HG02759 (cell line): ENCODE results near the gene CPZ.
"Not testable (repeated sequence)": the region's sequence is repeated elsewhere in the genome, so short reads cannot be mapped to it uniquely, and the experiment has no call there.

Experiments
- ATAC-seq: cut with Tn5 transposase; IDR thresholded peaks from one replicate; pipeline ENCODE4 v1.9.1; 2021; ENCODE audit warnings: mild to moderate bottlenecking, moderate library complexity; ENCODE audit not compliant: unreplicated experiment

Gene CPZ

GRCh38 chr4:8556341-8557150 is 36.0 kb upstream of the CPZ start:
- ATAC-seq: no peak

GRCh38 chr4:8557151-8558076 is 35.2 kb upstream of the CPZ start:
- ATAC-seq: no peak

GRCh38 chr4:8558080-8558960 is 34.2 kb upstream of the CPZ start:
- no peak for ATAC-seq

- ATAC-seq: no peak
Measured at GRCh38 chr4:8559011-8559410, 33.6 kb upstream of the CPZ start.

GRCh38 chr4:8559524-8560264 is 32.9 kb upstream of the CPZ start:
- ATAC-seq: no peak

- no peak for ATAC-seq
Measured at GRCh38 chr4:8560265-8561047, 32.1 kb upstream of the CPZ start.

GRCh38 chr4:8564595-8564994 is 28.0 kb upstream of the CPZ start:
- ATAC-seq: no peak

GRCh38 chr4:8568068-8568668 is 24.4 kb upstream of the CPZ start:
- no peak for ATAC-seq

- ATAC-seq: no peak
Measured at GRCh38 chr4:8570201-8570600, 22.4 kb upstream of the CPZ start.

- no peak for ATAC-seq
Measured at GRCh38 chr4:8571702-8572685, 20.6 kb upstream of the CPZ start.

GRCh38 chr4:8573266-8573665 is 19.3 kb upstream of the CPZ start:
- ATAC-seq: no peak

GRCh38 chr4:8574796-8575370 is 17.7 kb upstream of the CPZ start:
- no peak for ATAC-seq

GRCh38 chr4:8575457-8575856 is 17.1 kb upstream of the CPZ start:
- ATAC-seq: no peak

GRCh38 chr4:8576591-8576990 is 16.0 kb upstream of the CPZ start:
- not testable (repeated sequence) for ATAC-seq

- ATAC-seq: no peak
Measured at GRCh38 chr4:8577046-8577445, 15.5 kb upstream of the CPZ start.

- ATAC-seq: no peak
Measured at GRCh38 chr4:8577972-8578371, 14.6 kb upstream of the CPZ start.

GRCh38 chr4:8578717-8579116 is 13.8 kb upstream of the CPZ start:
- no peak for ATAC-seq
